ENCODE data around the gene ZNF568.

The ZNF568 gene

DNA sequence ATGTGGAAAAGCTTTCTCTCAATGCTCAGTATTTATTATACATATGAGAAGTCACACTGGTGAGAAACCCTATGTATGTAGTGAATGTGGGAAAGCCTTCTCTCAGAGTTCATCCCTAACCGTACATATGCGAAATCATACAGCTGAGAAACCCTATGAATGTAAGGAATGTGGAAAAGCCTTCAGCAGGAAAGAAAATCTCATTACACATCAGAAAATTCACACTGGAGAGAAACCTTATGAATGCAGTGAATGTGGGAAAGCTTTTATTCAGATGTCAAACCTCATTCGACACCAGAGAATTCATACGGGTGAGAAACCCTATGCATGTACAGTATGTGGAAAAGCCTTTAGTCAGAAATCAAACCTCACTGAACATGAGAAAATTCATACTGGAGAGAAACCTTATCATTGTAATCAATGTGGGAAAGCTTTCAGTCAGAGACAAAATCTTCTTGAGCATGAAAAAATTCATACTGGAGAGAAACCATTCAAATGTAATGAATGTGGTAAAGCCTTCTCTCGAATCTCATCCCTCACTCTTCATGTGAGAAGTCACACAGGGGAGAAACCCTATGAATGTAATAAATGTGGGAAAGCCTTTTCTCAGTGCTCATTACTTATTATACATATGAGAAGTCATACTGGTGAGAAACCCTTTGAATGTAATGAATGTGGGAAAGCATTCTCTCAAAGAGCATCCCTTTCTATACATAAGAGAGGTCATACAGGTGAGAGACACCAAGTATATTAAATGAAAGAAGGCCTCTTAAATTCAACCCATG, 34.4 kb downstream of the ZNF568 start:
- Histone ChIP-seq H3K4me3 (replicated peaks; ENCODE audit: insufficient read depth, low read length) (no peak overlapping the region), H3K27ac (replicated peaks) (no peak overlapping the region), H3K27me3 (ENCODE audit: insufficient read depth, poor library complexity, severe bottlenecking) (no peaks in the 10 kb centered on the region)
- TF ChIP-seq GABPA (IDR thresholded peaks at IDR 0.05; ENCODE audit: low read depth) = no peak
- TF ChIP-seq, protein P1, sequence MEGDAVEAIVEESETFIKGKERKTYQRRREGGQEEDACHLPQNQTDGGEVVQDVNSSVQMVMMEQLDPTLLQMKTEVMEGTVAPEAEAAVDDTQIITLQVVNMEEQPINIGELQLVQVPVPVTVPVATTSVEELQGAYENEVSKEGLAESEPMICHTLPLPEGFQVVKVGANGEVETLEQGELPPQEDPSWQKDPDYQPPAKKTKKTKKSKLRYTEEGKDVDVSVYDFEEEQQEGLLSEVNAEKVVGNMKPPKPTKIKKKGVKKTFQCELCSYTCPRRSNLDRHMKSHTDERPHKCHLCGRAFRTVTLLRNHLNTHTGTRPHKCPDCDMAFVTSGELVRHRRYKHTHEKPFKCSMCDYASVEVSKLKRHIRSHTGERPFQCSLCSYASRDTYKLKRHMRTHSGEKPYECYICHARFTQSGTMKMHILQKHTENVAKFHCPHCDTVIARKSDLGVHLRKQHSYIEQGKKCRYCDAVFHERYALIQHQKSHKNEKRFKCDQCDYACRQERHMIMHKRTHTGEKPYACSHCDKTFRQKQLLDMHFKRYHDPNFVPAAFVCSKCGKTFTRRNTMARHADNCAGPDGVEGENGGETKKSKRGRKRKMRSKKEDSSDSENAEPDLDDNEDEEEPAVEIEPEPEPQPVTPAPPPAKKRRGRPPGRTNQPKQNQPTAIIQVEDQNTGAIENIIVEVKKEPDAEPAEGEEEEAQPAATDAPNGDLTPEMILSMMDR (IDR thresholded peaks at IDR 0.05; ENCODE audit: insufficient read depth, low read length) = no peak
- TF ChIP-seq, protein P2, sequence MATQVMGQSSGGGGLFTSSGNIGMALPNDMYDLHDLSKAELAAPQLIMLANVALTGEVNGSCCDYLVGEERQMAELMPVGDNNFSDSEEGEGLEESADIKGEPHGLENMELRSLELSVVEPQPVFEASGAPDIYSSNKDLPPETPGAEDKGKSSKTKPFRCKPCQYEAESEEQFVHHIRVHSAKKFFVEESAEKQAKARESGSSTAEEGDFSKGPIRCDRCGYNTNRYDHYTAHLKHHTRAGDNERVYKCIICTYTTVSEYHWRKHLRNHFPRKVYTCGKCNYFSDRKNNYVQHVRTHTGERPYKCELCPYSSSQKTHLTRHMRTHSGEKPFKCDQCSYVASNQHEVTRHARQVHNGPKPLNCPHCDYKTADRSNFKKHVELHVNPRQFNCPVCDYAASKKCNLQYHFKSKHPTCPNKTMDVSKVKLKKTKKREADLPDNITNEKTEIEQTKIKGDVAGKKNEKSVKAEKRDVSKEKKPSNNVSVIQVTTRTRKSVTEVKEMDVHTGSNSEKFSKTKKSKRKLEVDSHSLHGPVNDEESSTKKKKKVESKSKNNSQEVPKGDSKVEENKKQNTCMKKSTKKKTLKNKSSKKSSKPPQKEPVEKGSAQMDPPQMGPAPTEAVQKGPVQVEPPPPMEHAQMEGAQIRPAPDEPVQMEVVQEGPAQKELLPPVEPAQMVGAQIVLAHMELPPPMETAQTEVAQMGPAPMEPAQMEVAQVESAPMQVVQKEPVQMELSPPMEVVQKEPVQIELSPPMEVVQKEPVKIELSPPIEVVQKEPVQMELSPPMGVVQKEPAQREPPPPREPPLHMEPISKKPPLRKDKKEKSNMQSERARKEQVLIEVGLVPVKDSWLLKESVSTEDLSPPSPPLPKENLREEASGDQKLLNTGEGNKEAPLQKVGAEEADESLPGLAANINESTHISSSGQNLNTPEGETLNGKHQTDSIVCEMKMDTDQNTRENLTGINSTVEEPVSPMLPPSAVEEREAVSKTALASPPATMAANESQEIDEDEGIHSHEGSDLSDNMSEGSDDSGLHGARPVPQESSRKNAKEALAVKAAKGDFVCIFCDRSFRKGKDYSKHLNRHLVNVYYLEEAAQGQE (IDR thresholded peaks at IDR 0.05; ENCODE audit: insufficient replicate concordance, low read depth) = no peak
- TF ChIP-seq SPI1 (IDR thresholded peaks at IDR 0.05; ENCODE audit: borderline replicate concordance, low read depth) = no peak
- no peak for DNase-seq (ENCODE audit: low read depth in 1 of 2, low spot score in 1 of 2)

DNA sequence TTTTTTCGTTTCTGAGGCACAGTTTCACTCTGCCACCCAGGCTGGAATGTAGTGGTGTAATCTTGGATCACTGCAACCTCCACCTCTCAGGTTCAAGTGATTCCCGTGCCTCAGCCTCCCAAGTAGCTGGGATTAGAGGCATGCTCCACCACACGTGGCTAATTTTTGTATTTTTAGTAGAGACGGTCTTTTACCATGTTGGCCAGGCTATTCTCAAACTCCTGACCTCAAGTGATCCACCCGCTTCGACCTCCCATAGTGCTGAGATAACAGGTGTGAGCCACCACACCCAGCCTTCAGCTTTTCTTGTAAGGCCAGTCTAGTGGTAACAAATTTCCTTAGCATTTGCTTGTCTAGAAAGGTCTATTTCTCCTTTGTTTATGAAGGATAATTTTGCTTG, 46.2 kb downstream of the ZNF568 start:
- H3K4me3 ChIP-seq (replicated peaks; ENCODE audit: insufficient read depth, low read length) = no peak overlapping the region
- TF ChIP-seq POLR2AphosphoS5 (IDR thresholded peaks at IDR 0.05; ENCODE audit: low read depth) (no peak), SPI1 (IDR thresholded peaks at IDR 0.05; ENCODE audit: borderline replicate concordance, low read depth) (no peak), GABPA (IDR thresholded peaks at IDR 0.05; ENCODE audit: low read depth) (no peak)
- TF ChIP-seq, protein P2 (IDR thresholded peaks at IDR 0.05; ENCODE audit: insufficient replicate concordance, low read depth) = no peak
- TF ChIP-seq, protein P1 (IDR thresholded peaks at IDR 0.05; ENCODE audit: insufficient read depth, low read length) = no peak
- H3K27me3 ChIP-seq (ENCODE audit: insufficient read depth, poor library complexity, severe bottlenecking) = no peaks in the 10 kb centered on the region
- no peak for DNase-seq (ENCODE audit: low read depth in 1 of 2, low spot score in 1 of 2)
- H3K27ac ChIP-seq (replicated peaks) = no peak overlapping the region

DNA sequence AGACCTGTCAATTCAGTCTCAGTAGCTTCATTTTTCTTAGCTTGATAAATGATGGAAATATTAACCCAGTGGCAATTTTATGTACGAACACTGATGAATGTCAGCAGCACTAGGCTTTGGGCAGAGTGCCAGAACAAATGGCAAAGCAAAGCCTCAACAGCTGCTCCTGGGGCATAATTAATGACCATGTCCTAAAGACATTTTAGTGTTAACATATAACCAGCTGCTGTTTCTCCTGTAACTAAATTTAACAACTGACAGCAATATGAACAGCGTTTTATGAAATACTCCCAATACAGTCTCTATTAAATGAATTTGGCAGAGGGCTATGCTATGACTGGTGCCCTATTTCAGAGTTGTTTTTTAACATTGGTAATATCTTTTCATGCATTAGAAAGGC, 47.1 kb downstream of the ZNF568 start:
- TF ChIP-seq POLR2AphosphoS5 (IDR thresholded peaks at IDR 0.05; ENCODE audit: low read depth) (no peak), SPI1 (IDR thresholded peaks at IDR 0.05; ENCODE audit: borderline replicate concordance, low read depth) (no peak), GABPA (IDR thresholded peaks at IDR 0.05; ENCODE audit: low read depth) (no peak)
- TF ChIP-seq, protein P2 (IDR thresholded peaks at IDR 0.05; ENCODE audit: insufficient replicate concordance, low read depth) = no peak
- TF ChIP-seq, protein P1 (IDR thresholded peaks at IDR 0.05; ENCODE audit: insufficient read depth, low read length) = no peak
- no peak for DNase-seq (ENCODE audit: low read depth in 1 of 2, low spot score in 1 of 2)
- Histone ChIP-seq H3K27me3 (ENCODE audit: insufficient read depth, poor library complexity, severe bottlenecking) (no peaks in the 10 kb centered on the region), H3K4me3 (replicated peaks; ENCODE audit: insufficient read depth, low read length) (no peak overlapping the region), H3K27ac (replicated peaks) (no peak overlapping the region)
